Central memory CD8-positive, alpha-beta T cell (primary cell): ENCODE measurements around the gene ZNF688.
"Not testable (repeated sequence)": the region's sequence is repeated elsewhere in the genome, so short reads cannot be mapped to it uniquely, and the experiment has no call there.

ENCODE experiments used
- ATAC-seq: fragments of 150-1000 bp; cut with Tn5 transposase; replicated peaks from 2 replicates; pipeline ENCODE4 v1.10.0; 2022; ENCODE audit warnings: mild to moderate bottlenecking, moderate FRiP score, moderate number of reproducible peaks; ENCODE audit not compliant: poor library complexity, severe bottlenecking; ENCODE audit errors: extremely low read depth
- DNase-seq, 2 donors: peaks; one replicate each; pipeline ENCODE4 v3.0.0; 2021; ENCODE audit warnings: low spot score in 2 of 2
- H3K27ac Mint-ChIP-seq: one replicate; pipeline ENCODE4 v1.8.0; 2022; ENCODE audit warnings: low read depth, mild to moderate bottlenecking, moderate library complexity, mixed read lengths
- H3K27me3 Mint-ChIP-seq: one replicate; pipeline ENCODE4 v1.8.0; 2022; ENCODE audit warnings: mixed read lengths
- H3K36me3 Mint-ChIP-seq: one replicate; pipeline ENCODE4 v1.8.0; 2022; ENCODE audit warnings: mild to moderate bottlenecking, moderate library complexity, mixed read lengths; ENCODE audit not compliant: insufficient read depth
- H3K4me1 Mint-ChIP-seq: one replicate; pipeline ENCODE4 v1.8.0; 2022; ENCODE audit warnings: mixed read lengths
- H3K4me3 Mint-ChIP-seq: one replicate; pipeline ENCODE4 v1.8.0; 2022; ENCODE audit warnings: mild to moderate bottlenecking, moderate library complexity, mixed read lengths
- H3K9me3 Mint-ChIP-seq: one replicate; pipeline ENCODE4 v1.8.0; 2022; ENCODE audit warnings: mixed read lengths

ZNF688 gene

DNA sequence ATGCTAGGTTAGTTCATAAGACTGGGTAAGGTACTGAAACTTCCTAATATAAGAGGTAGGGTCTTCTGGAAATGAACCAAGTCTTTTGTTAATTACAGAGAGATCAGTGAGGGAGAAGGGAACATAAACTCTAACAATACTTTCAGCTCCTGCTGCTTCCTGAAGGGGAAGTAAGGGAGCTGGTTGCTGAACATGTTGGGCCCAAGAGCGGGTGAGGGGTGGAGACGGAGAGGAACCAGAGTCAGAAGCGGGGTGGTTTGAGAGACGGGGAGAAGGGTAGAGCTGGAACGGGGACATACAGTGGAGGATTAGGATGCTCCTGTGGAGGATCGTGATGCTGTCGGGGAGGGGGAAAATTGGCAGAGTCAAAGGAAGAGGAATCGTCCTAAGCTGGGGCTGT, 25.4 kb downstream of the ZNF688 start:
- DNase-seq (no peak), ATAC-seq (no peak)
- Mint-ChIP-seq H3K36me3 (peaks cover 1% of the 10 kb centered on the region), H3K4me1 (peaks cover under 1% of the 10 kb centered on the region), H3K27me3 (no peaks in the 10 kb centered on the region), H3K27ac (peak overlapping the region; percentile 20), H3K4me3 (no peak overlapping the region), H3K9me3 (no peaks in the 10 kb centered on the region)

DNA sequence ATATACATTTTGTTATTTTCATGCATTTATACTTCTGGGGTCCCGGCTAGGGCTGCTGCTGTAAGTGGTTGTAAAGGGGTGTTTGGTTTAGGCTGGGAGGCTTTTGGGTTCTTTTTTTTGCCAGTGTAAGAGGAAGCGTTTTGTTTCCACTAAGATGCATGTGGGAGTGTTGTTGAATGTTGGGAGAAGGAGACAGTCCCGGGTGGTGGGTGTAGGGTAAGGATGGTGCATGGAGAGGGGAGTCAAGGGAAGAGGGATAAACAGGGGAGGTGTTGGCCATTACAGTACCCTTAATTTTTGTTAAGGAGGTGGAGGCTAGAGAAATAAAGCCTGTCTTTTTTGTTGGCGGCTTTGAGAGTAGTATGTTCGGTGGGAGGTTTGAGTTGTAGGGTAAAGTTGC, 28.4 kb downstream of the ZNF688 start:
- Mint-ChIP-seq H3K4me3 (no peak overlapping the region), H3K36me3 (no peaks in the 10 kb centered on the region), H3K27me3 (no peaks in the 10 kb centered on the region), H3K4me1 (no peaks in the 10 kb centered on the region), H3K27ac (no peak overlapping the region), H3K9me3 (no peaks in the 10 kb centered on the region)
- ATAC-seq (no peak), DNase-seq (no peak)

DNA sequence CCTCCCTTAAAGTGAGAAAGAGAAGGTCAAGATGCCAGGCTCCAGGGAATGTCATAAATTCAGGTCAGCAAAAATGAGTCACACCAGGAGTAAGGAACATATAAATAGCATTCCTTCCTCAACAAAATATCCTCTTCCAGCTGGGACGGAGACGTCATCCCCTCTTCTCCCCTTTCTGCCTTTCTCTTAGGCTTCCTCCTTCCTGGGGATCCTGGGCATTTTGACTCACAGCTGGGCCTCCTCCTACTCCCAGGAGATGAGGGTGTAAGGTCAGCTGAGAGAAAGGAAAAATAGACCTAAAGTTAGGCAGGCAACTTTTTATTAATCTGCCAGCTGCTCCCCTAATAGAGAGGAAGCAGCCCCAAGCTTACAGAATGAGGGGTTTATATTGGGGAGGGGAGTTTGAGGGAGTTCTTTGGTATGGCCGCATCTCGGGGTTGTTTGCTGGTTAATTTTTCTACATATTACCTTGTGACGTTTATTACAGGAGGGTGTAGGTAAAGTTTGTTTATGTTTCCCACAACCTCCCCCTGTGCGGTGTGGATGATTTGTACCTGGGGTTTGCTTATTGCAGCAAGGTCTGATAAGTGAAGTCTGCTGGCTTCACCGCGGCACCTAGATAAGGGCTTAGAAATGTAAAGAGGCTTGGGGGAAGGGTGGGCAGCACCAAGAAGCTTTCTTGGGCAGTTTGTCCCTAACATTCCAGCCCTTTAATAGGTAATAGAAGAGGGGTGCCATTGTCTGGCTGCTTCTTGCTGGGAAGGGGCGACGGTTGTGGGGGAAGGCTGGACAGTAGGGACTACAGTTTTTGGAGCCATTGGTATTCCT, 29.8 kb downstream of the ZNF688 start:
- DNase-seq (no peak), ATAC-seq (no peak)
- no peaks in the 10 kb centered on the region for H3K36me3 Mint-ChIP-seq
- no peak overlapping the region for H3K27ac Mint-ChIP-seq
- no peaks in the 10 kb centered on the region for H3K4me1 Mint-ChIP-seq
- no peaks in the 10 kb centered on the region for H3K9me3 Mint-ChIP-seq
- H3K4me3 Mint-ChIP-seq: no peak overlapping the region
- no peaks in the 10 kb centered on the region for H3K27me3 Mint-ChIP-seq

DNA sequence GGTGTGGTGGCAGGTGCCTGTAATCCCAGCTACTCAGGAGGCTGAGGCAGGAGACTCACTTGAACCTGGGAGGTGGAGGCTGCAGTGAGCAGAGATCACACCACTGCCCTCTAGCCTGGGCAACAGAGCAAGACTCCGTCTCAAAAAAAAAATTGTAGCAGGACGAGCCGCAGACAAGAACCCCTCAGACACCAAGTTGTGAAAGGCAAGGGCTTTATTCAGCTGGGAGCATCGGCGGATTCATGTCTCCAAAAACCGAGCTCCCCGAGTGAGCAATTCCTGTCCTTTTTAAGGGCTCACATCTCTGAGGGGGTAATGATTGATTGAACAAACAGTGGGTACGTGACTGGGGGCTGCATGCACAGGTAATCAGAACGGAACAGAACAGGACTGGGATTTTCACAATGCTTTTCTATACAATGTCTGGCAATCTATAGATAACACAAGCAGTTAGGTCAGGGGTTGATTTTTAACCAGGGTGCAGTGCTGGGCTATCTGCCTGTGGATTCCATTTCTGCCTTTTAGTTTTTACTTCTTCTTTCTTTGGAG, 30.5 kb downstream of the ZNF688 start:
- not testable (repeated sequence) for ATAC-seq, H3K27ac Mint-ChIP-seq, H3K36me3 Mint-ChIP-seq, DNase-seq, H3K27me3 Mint-ChIP-seq, H3K4me1 Mint-ChIP-seq, H3K9me3 Mint-ChIP-seq, H3K4me3 Mint-ChIP-seq

DNA sequence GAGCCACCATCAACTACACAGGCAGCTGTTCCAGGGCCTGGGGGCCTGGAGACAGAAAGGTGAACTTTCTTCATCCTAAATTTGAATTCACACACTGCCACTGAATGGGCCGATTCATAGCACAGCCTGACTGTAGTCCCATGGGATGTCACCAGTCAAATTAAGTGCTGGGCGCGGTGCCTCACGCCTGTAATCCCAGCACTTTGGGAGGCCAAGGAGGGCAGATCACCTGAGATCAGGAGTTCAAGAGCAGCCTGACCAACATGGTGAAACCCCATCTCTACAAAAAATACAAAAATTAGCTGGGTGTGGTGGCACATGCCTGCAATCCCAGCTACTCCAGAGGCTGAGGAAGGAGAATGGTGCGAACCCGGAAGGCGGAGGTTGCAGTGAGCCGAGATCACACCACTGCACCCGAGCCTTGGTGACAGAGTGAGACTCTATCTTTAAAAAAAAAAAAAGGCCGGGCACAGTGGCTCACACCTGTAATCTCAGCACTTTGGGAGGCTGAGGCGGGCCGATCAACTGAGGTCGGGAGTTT, 31.5 kb downstream of the ZNF688 start:
- H3K4me1 Mint-ChIP-seq: peaks cover 15% of the 10 kb centered on the region
- not testable (repeated sequence) for H3K27me3 Mint-ChIP-seq, DNase-seq, H3K4me3 Mint-ChIP-seq, H3K36me3 Mint-ChIP-seq, ATAC-seq, H3K27ac Mint-ChIP-seq, H3K9me3 Mint-ChIP-seq

DNA sequence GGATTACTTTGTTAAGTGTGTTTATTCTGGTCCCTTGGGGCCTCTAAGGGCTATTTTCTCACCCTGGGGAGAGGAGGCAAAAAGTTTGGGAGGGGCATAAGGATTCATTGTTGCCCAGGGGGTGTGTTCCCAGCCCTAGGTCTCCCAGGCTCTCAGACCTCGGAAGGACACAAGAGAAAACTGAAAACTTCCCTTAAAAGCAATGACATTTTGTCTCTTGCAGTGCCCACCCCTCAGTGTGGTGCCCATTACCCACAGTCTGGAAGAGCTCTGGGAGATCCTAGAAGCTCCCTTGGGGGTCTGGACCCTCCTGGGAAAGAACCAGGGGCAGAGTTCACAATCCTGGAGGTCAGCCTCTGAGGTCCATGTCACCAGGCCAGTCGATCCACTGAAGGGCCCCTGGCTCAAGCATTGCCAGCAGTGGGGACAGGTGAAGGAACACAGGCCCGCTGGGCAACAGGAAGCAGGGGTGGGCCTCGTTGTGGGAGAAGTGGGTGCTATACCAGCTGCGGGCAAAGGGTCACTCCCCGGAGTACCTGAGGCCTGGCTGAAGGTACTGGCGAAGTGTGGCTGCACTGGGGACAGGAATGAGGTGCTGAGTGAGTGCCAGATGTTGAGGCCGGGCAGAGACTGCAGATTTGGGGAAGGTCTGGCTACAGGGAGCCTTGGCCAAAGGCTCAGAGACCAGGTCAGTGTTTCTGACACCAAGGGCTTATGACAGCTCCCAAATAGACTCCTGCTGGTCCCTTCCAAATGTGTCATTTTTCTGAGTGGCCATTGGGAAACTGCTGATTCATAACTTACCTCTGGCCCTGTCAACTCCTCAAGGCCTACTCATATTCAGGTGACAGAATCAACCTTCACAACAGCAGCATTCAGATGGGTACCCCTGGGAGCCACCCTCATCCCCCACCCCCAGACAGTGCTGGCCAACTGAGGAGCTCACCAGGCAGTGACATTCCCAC, 32.2 kb downstream of the ZNF688 start:
- Mint-ChIP-seq H3K27ac (no peak overlapping the region), H3K4me3 (no peak overlapping the region), H3K36me3 (peaks cover 10% of the 10 kb centered on the region), H3K27me3 (no peaks in the 10 kb centered on the region), H3K9me3 (no peaks in the 10 kb centered on the region), H3K4me1 (peaks cover 19% of the 10 kb centered on the region)
- no peak for ATAC-seq
- no peak for DNase-seq

DNA sequence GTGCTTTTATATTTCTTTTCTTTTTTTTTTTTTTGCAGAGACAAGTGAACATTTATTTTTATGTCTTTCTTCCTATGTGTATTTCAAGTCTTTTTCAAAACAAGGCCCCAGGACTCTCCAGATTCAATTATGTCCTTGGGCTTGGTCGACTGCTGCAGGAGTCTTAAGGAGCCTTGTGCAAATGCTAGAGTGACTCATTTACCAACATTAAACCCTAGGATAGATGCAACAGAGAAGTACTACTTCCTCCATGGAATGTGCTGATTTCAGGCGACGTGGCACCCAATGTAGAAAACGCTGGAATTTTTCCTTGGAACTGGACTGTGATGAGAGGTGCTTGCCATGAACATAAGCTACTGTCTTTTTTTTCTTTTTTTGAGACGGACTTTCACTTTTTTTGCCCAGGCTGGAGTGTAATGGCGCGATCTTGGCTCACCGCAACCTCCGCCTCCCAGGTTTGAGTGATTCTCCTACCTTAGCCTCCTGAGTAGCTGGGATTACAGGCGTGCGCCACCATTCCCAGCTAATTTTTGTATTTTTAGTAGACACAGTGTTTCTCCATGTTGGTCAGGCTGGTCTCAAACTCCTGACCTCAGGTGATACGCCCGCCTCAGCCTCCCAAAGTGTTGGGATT, 35.0 kb downstream of the ZNF688 start:
- not testable (repeated sequence) for H3K27me3 Mint-ChIP-seq, DNase-seq, H3K9me3 Mint-ChIP-seq, ATAC-seq
- Mint-ChIP-seq H3K4me3 (peak overlapping the region; percentile 91), H3K27ac (peak overlapping the region; percentile 93), H3K4me1 (peaks cover 24% of the 10 kb centered on the region), H3K36me3 (peaks cover 17% of the 10 kb centered on the region)

DNA sequence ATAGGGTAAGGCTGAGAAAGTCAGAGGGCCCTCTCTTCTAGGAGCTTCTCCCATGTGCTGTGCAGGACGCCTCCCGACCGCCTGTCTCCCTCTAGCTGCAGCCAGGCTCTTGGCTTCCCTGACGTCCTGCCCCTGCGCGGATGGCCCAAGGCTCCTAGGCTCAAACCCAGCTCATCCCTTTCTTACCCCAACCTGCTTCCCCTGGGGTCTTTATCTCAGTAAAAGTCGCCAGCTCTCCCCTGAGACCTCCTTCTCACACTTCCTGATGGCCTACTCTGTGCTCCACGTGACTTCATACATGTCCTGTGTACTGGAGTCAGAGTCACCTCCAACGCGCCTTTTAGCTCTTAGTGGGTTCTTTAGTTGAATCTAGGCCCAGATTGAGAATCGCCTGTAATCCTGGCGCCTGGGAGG, 35.7 kb downstream of the ZNF688 start:
- Mint-ChIP-seq H3K9me3 (no peaks in the 10 kb centered on the region), H3K27ac (peak overlapping the region; percentile 93), H3K36me3 (peaks cover 19% of the 10 kb centered on the region), H3K27me3 (no peaks in the 10 kb centered on the region), H3K4me3 (peak overlapping the region; percentile 91), H3K4me1 (peaks cover 24% of the 10 kb centered on the region)
- peak; percentile 67 for ATAC-seq
- DNase-seq: peak; percentile 25 to 28

DNA sequence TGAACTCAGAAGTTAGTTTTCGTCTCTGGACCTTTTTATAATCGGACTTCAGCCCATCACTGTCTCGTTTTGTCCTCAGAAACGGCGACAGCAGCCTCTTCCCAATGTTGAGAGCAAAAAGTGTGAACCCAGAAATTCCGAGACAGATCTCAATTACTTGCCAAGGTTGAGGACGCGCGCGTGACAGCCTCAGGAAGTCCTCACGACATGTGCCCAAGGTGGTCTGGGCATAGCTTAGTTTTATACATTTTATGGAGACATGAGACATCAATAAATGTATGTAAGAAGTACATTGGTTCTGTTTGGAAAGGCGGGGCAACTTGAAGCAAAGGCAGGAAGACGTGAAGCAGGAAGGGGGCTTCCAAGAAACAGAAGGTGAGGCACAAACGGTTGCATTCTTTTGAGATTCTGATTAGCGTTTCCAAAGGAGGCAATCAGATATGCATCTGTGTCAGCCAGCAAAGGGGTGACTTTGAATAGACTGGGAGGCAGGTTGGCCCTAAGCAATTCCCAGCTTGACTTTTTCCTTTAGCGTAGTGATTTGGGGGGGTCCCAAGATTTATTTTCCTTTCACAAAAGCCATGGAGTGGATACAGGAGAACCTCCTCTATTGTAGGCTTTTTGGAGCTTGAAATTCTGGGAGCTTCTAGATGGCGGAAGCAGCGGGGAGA, 36.3 kb downstream of the ZNF688 start:
- Mint-ChIP-seq H3K27me3 (no peaks in the 10 kb centered on the region), H3K4me1 (peaks cover 24% of the 10 kb centered on the region), H3K9me3 (no peaks in the 10 kb centered on the region), H3K27ac (peak overlapping the region; percentile 93), H3K4me3 (peak overlapping the region; percentile 91), H3K36me3 (peaks cover 20% of the 10 kb centered on the region)
- DNase-seq (no peak), ATAC-seq (peak; percentile 34)

DNA sequence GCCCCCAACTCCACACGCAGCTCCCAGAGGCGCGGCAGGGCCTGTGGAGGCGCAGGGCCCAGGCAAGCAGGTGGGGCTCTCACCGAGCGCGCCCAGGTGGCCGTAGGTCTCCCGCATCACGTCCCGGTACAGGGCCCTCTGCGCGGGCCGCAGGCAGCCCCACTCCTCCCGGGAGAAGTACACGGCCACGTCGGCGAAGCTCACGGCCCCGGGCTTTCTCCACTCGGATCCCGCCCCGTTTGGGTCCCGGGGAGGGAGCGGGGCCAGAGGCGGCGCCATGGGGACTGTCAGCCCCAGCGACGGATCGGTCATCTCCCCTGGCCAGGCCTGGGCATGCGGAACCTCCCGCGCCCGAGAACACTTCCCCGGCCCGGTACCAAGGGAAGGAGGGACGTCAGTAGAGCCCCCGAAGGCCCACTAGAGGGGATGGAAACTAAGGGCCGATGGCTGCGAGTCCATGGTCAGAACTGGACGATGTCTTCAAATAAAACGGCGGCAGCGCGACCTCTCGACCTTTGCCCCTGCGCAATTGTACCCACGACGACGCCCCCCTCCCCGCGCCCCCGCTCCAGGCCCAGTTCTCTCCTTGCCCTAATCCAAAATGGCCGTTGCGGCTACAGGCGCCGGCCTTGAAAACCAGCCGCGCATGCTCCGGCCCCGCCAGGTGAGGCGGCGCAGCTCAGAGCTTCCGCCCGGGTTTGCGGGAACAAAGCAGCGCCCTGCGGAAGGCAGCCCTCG, 37.0 kb downstream of the ZNF688 start, which contains the start of gene ZNF747:
Gene ZNF747, minus strand, starts transcription at position 491 of the 738 bp plus-strand sequence. Its CDS starts 179 bp downstream, at position 312.
- Mint-ChIP-seq H3K4me3 (peak within 1 kb of the TSS; percentile 91), H3K9me3 (no peaks in the 10 kb centered on the region), H3K36me3 (peaks cover 20% of the 10 kb centered on the region), H3K27me3 (no peaks in the 10 kb centered on the region), H3K27ac (peak within 1 kb of the TSS; percentile 93), H3K4me1 (peaks cover 24% of the 10 kb centered on the region)
- ATAC-seq (peak; percentile 81), DNase-seq (peak; percentile 85 to 86)

DNA sequence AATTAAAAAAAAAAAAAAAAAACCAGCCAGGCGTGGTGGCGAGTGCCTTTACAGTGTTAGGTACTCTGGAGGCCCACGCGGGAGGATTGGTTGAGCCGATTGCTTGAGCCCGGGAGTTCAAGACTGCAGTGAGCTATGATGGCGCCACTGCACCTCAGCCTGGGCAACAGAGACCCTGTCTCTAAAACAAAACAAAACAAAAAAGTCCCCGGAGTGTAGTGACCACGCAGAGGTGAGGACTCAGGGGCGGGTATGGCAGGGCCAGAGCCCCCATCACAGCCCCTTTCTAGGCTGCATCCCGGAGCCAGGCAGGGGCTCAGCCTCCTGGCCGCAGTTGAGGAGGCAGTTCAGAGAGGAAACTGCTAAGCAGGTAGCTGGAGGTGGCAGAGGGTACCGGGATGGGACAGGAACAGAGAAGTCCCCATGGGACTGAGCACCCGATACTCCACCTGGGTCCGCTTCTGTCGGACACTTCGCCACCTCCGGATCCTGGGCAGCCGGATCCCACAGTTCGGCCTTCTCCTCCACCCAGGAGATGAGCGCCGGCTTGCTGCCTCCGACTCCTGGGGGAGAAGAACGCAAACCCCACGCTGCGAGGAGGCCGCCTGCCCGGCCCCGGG, 37.7 kb downstream of the ZNF688 start:
- peak overlapping the region; percentile 91 for H3K4me3 Mint-ChIP-seq
- H3K4me1 Mint-ChIP-seq: peaks cover 24% of the 10 kb centered on the region
- no peaks in the 10 kb centered on the region for H3K27me3 Mint-ChIP-seq
- ATAC-seq (no peak), DNase-seq (no peak)
- no peaks in the 10 kb centered on the region for H3K9me3 Mint-ChIP-seq
- H3K36me3 Mint-ChIP-seq: peaks cover 20% of the 10 kb centered on the region
- H3K27ac Mint-ChIP-seq: peak overlapping the region; percentile 93
